HUDEP-2 (cell line): ENCODE data around the gene NFKBIL1.
A peak's percentile ranks its signal among the peaks of the same experiment; 100 is the strongest.
"Not testable (repeated sequence)": the region's sequence is repeated elsewhere in the genome, so short reads cannot be mapped to it uniquely, and the experiment has no call there.

Source experiments
- DNase-seq, 76 experiments: peaks; one replicate each; lab custom pipeline; 2025; ENCODE audit not compliant: unreplicated experiment in 76 of 76; lab: John Stamatoyannopoulos, UW

NFKBIL1 gene

GRCh38 chr6:31546958-31547726 lies at the start of gene NFKBIL1:
Gene NFKBIL1, plus strand, starts transcription at chr6:31547608. Its CDS starts 87 bp downstream, at chr6:31547695.
- DNase-seq: peak in 75 of 76 experiments; percentile 38 to 98 (median 94)

GRCh38 chr6:31498748-31499147 lies 48.7 kb upstream of the NFKBIL1 start:
- no peak for DNase-seq

GRCh38 chr6:31499648-31500047 lies 47.8 kb upstream of the NFKBIL1 start:
- not testable (repeated sequence) for DNase-seq

GRCh38 chr6:31502586-31502985 lies 44.8 kb upstream of the NFKBIL1 start:
- no peak for DNase-seq

- not testable (repeated sequence) for DNase-seq
Observed at GRCh38 chr6:31509036-31509435, 38.4 kb upstream of the NFKBIL1 start.

- no peak for DNase-seq
Observed at GRCh38 chr6:31510007-31510406, 37.4 kb upstream of the NFKBIL1 start.

GRCh38 chr6:31513456-31514165 lies 33.8 kb upstream of the NFKBIL1 start:
- no peak for DNase-seq

GRCh38 chr6:31521835-31522234 lies 25.6 kb upstream of the NFKBIL1 start:
- DNase-seq: no peak

- peak in 1 of 76 experiments; percentile 6 for DNase-seq
Observed at GRCh38 chr6:31525553-31525931, 21.9 kb upstream of the NFKBIL1 start.

GRCh38 chr6:31525932-31526591 lies 21.3 kb upstream of the NFKBIL1 start:
- DNase-seq: no peak

GRCh38 chr6:31528307-31528777 lies 19.1 kb upstream of the NFKBIL1 start:
- no peak for DNase-seq

GRCh38 chr6:31528821-31529328 lies 18.5 kb upstream of the NFKBIL1 start, which contains the start of gene MCCD1:
Gene MCCD1, plus strand, starts transcription at chr6:31528962. Its CDS starts 53 bp downstream, at chr6:31529015.
- no peak for DNase-seq

- DNase-seq: no peak
Observed at GRCh38 chr6:31529329-31530150, 17.9 kb upstream of the NFKBIL1 start.

- no peak for DNase-seq
Observed at GRCh38 chr6:31530659-31531058, 16.7 kb upstream of the NFKBIL1 start.

- no peak for DNase-seq
Observed at GRCh38 chr6:31531162-31531561, 16.2 kb upstream of the NFKBIL1 start.

GRCh38 chr6:31531771-31532643 lies 15.4 kb upstream of the NFKBIL1 start:
- DNase-seq: no peak

GRCh38 chr6:31532644-31533454 lies 14.6 kb upstream of the NFKBIL1 start:
- no peak for DNase-seq

GRCh38 chr6:31533455-31533841 lies 14.0 kb upstream of the NFKBIL1 start:
- DNase-seq: no peak
